HG03103 (cell line): ENCODE measurements around the gene FUT9.

ENCODE experiments used
- ATAC-seq: cut with Tn5 transposase; IDR thresholded peaks from one replicate; pipeline ENCODE4 v1.9.1; 2021; ENCODE audit warnings: low read depth; ENCODE audit not compliant: unreplicated experiment

FUT9 gene

GRCh38 chr6:96015518-96016333 is at the start of gene FUT9:
Gene FUT9, plus strand, starts transcription at chr6:96015974. Its CDS starts 187,182 bp downstream, at chr6:96203156.
- no peak for ATAC-seq

GRCh38 chr6:95967594-95967993 is 48.2 kb upstream of the FUT9 start:
- ATAC-seq, result no peak

- ATAC-seq, result no peak
These were observed 41.8 kb upstream of the FUT9 start for GRCh38 chr6:95973976-95974375.

GRCh38 chr6:95978230-95978629 is 37.5 kb upstream of the FUT9 start:
- no peak for ATAC-seq

GRCh38 chr6:95991906-95992305 is 23.9 kb upstream of the FUT9 start:
- ATAC-seq, result no peak

GRCh38 chr6:95994151-95994550 is 21.6 kb upstream of the FUT9 start:
- no peak for ATAC-seq

GRCh38 chr6:95998133-95998532 is 17.6 kb upstream of the FUT9 start:
- no peak for ATAC-seq

GRCh38 chr6:96001891-96002575 is 13.7 kb upstream of the FUT9 start:
- no peak for ATAC-seq

GRCh38 chr6:96002576-96002910 is 13.2 kb upstream of the FUT9 start:
- ATAC-seq, result no peak

- no peak for ATAC-seq
These were observed 12.9 kb upstream of the FUT9 start for GRCh38 chr6:96002912-96003311.

GRCh38 chr6:96007663-96008062 is 8.1 kb upstream of the FUT9 start:
- no peak for ATAC-seq

GRCh38 chr6:96013531-96013930 is 2.2 kb upstream of the FUT9 start:
- ATAC-seq, result no peak

GRCh38 chr6:96014846-96015517 is 792 bp upstream of the FUT9 start:
- ATAC-seq, result no peak

- no peak for ATAC-seq
These were observed 728 bp downstream of the FUT9 start for GRCh38 chr6:96016334-96017069.

GRCh38 chr6:96017070-96017359 is 1.2 kb downstream of the FUT9 start:
- ATAC-seq, result no peak

GRCh38 chr6:96022225-96022624 is 6.5 kb downstream of the FUT9 start:
- ATAC-seq, result no peak

- no peak for ATAC-seq
These were observed 16.9 kb downstream of the FUT9 start for GRCh38 chr6:96032661-96033060.

- no peak for ATAC-seq
These were observed 35.8 kb downstream of the FUT9 start for GRCh38 chr6:96051555-96051954.

GRCh38 chr6:96058082-96058481 is 42.3 kb downstream of the FUT9 start:
- ATAC-seq, result no peak

GRCh38 chr6:96059586-96059985 is 43.8 kb downstream of the FUT9 start:
- ATAC-seq, result no peak

- ATAC-seq, result no peak
These were observed 44.5 kb downstream of the FUT9 start for GRCh38 chr6:96060249-96060648.
